Stimulated activated naive CD8-positive, alpha-beta T cell treated with anti-CD3 and anti-CD28 coated beads, Interleukin-15, amount 100 ng/mL, for 72 hours (primary cell): ENCODE measurements around the gene COL2A1.
A peak's percentile ranks its signal among the peaks of the same experiment; 100 is the strongest.

Experiments used
- ATAC-seq: fragments of 150-1000 bp; cut with Tn5 transposase; 2 replicates; pipeline ENCODE4 v1.10.0; 2021; ENCODE audit warnings: mild to moderate bottlenecking, moderate library complexity
- DNase-seq, 2 donors: peaks; one replicate each; pipeline ENCODE4 v3.0.0; 2021 to 2022
- H3K27ac Mint-ChIP-seq, 2 donors: one replicate each; pipeline ENCODE4 v1.8.0; 2022; ENCODE audit warnings: mild to moderate bottlenecking in 2 of 2, mixed read lengths in 2 of 2, moderate library complexity in 2 of 2
- H3K27me3 Mint-ChIP-seq: one replicate; pipeline ENCODE4 v1.8.0; 2022; ENCODE audit warnings: mixed read lengths
- H3K4me1 Mint-ChIP-seq: one replicate; pipeline ENCODE4 v1.8.0; 2022; ENCODE audit warnings: mild to moderate bottlenecking, mixed read lengths
- H3K4me3 Mint-ChIP-seq, 2 donors: one replicate each; pipeline ENCODE4 v1.8.0; 2022; ENCODE audit warnings: mild to moderate bottlenecking in 2 of 2, mixed read lengths in 2 of 2, moderate library complexity in 1 of 2
- H3K9me3 Mint-ChIP-seq, 2 donors: one replicate each; pipeline ENCODE4 v1.8.0; 2022; ENCODE audit warnings: mixed read lengths in 2 of 2

COL2A1 gene

DNA sequence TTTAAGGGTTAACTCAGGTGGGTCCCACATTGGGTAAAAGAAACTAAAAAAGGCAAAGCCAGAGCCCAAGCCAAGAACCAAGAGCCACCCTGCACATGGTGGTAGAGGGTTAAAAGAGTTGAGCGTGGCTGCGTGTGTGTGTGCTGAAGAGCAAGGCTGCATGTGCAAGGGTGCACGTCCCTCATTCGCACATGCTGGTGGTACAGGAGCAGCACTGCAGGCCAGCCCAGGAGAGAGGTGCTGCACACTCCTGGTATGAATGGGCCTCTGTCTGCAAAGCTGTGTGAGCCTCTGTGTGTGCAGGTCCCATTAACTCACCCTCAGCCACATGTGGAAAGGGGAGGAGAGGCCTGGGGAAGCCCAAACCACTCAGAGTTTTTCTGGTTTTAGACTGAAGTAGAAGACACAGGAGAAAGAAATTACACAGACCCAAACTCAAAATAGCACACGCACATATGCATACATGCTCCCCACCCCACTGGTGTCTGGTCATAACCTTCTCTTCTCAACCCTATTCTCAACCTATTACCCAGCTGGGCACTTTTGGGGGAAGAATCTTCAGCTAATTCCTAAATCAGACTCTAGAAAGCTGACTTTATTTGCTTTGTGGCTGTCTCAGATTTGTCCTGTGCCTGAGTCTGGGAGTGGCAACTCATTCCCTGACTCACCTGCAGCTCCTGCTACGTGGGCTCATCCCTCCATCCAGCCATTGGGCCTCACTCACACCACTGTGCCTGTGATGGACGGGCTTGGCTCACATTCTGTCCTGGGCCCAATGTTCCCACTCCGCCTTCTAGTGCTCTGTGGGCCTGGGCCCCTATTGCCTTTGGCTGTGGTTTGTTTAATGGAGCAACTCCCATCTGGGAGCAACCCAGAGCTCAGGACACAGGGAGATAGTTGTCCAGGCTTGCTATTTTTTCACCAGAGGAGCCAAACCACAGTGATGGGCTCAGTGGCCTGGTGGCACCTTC lies 30.8 kb upstream of the COL2A1 start:
- ATAC-seq (no peak), DNase-seq (no peak)
- Mint-ChIP-seq H3K9me3 (no peaks in the 10 kb centered on the region), H3K27me3 (no peaks in the 10 kb centered on the region), H3K4me3 (no peak overlapping the region), H3K27ac (peak overlapping the region in 1 of 2 donors; percentile 81), H3K4me1 (peaks cover 6% of the 10 kb centered on the region)

DNA sequence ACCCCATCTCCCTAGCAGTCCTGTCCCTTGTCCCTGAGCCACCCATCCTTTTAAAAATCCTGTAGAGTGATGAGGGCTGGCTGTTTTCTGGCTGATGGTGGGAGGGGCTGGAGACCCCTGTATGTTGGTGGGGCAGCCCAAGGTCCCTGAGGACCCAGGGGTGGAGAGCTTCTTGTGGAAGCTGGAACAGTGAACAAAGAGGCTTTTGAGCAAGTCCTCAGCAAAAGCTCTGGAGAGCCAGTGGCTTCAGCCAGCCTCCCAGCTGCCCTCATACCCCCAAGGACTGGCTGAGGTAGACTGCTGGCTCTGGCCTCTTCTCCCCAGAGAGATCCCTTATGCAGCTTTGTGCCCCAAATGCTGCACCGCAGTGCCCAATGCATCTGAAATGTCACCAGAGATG lies 29.2 kb upstream of the COL2A1 start:
- H3K4me1 Mint-ChIP-seq, result peaks cover 6% of the 10 kb centered on the region
- no peak overlapping the region for H3K4me3 Mint-ChIP-seq
- DNase-seq, result no peak
- H3K27ac Mint-ChIP-seq, result no peak overlapping the region
- no peaks in the 10 kb centered on the region for H3K9me3 Mint-ChIP-seq
- no peak for ATAC-seq
- H3K27me3 Mint-ChIP-seq, result no peaks in the 10 kb centered on the region

DNA sequence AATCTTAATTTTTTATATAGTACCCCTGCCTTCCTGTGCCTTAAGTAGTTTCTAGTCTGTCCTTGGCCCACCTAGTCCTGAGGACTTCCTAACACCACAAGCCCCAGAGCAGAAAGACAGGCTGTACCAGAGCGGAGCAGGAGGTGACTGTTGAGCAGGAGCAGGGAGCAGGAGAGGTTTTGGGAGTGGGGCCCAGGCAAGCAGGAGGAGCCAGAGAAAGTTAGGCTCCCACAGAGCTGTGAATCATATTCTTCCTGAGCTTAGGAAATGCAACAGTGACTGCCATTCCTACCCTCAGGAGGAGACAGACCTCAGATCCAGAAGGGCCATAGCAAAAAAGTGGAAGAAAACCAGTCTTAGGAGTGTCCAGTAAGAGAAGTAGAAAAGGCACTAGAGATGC lies 28.3 kb upstream of the COL2A1 start:
- ATAC-seq (no peak), DNase-seq (no peak)
- Mint-ChIP-seq H3K4me3 (no peak overlapping the region), H3K27ac (no peak overlapping the region), H3K4me1 (no peaks in the 10 kb centered on the region), H3K27me3 (peaks cover 5% of the 10 kb centered on the region), H3K9me3 (no peaks in the 10 kb centered on the region)

DNA sequence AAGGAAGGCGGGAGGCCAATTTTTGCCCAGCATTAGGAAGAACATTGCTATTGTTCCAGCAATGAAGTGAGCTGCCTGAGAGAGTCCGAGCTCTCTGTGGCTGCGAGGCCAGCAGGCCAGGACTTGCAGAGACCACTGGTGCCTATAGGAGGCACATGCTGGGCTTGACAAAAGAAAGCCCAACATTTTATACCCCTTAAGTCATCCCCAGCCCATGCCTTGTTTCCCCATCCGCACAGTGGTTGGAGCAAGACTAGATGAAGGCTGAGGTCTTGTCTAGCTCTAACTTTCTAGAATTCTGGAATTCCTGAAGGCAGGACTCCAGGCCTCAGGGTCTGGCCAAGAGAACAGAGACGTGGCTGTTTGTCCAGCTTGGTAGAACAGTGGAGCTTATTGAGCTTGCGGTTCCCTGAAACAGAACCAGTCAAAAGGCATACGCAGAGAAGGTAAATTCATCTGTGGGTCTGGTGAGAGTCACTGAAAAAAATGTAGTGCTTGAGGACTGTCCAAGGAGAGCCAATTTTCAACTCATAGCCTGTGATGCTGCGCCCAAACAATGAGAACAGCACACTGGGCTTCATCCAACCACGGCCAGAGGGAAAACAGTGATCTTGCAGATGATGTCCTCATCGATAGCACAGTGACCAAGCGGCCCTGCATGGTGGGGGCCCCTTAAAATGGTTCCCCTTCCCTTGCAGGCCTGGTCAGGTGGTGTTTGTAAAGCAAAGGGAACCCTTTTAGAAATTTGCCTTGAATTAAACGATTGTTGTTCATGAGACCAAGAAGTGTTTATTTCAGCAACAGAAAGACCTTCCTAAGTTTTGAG lies 27.1 kb upstream of the COL2A1 start:
- H3K27ac Mint-ChIP-seq, result no peak overlapping the region
- H3K4me1 Mint-ChIP-seq, result no peaks in the 10 kb centered on the region
- no peak overlapping the region for H3K4me3 Mint-ChIP-seq
- no peaks in the 10 kb centered on the region for H3K9me3 Mint-ChIP-seq
- H3K27me3 Mint-ChIP-seq, result peaks cover 12% of the 10 kb centered on the region
- ATAC-seq, result no peak
- DNase-seq, result no peak

DNA sequence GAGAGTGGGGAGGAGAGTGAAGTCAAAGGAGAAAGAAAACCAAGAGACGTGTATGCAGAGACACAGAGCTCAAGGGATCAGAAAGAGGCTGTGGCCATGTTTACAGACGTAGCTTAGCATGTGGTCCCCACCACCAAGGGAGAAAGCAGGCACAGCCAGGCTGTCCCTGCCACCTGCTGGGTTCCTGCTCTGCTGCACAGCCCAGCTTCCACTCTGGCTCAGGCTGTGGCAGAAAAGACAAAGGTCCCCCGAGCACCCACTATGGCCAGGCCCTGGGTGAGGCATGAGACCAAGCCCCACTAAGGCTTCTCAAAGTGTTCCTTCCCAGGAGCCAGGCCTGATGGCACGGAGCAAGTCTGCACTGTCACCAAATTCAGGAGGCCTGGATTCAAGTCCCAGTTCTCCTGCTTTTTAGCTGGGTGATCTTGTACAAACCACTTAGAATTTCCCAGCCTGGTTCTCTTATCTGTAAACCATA lies 25.9 kb upstream of the COL2A1 start:
- Mint-ChIP-seq H3K4me3 (no peak overlapping the region), H3K27ac (peak overlapping the region in 1 of 2 donors; percentile 9), H3K4me1 (no peaks in the 10 kb centered on the region), H3K9me3 (no peaks in the 10 kb centered on the region), H3K27me3 (peaks cover 15% of the 10 kb centered on the region)
- no peak for ATAC-seq
- no peak for DNase-seq

DNA sequence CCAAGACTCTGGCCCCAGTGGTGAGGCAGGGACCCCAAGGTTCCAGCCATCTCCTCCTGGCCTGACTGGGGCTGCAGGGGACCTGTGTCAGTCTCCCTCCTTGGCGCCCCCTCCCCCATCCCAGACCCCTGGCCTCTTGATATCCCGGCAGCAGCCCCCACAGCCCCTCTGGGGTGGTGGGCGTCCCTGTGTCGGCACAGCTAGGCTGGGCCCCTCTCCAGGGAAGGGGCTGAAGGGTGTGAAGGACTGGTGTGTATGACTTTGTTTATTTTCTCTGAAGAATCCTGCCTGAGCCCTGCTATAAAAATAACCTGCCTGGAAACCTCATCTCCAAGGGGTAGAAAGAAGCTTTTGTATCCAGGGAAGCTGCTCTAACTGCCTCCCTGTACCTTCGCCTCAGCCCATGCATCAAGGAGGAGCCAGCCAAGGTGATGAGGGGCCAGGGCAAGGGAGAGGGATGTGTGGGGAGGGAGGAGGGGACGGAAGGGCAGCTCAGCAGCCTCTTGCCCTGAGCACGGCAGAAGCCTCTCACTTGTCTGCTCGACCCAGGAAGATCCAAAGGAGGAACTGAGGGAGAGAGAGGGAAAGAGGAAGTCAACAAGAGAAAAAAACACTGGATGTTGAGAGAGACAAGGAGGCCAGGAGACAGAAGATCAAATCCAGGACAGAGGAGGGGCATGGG lies 25.4 kb upstream of the COL2A1 start:
- no peaks in the 10 kb centered on the region for H3K9me3 Mint-ChIP-seq
- ATAC-seq (no peak), DNase-seq (no peak)
- no peaks in the 10 kb centered on the region for H3K4me1 Mint-ChIP-seq
- no peak overlapping the region for H3K4me3 Mint-ChIP-seq
- H3K27me3 Mint-ChIP-seq, result peaks cover 15% of the 10 kb centered on the region
- peak overlapping the region in 1 of 2 donors; percentile 9 for H3K27ac Mint-ChIP-seq

DNA sequence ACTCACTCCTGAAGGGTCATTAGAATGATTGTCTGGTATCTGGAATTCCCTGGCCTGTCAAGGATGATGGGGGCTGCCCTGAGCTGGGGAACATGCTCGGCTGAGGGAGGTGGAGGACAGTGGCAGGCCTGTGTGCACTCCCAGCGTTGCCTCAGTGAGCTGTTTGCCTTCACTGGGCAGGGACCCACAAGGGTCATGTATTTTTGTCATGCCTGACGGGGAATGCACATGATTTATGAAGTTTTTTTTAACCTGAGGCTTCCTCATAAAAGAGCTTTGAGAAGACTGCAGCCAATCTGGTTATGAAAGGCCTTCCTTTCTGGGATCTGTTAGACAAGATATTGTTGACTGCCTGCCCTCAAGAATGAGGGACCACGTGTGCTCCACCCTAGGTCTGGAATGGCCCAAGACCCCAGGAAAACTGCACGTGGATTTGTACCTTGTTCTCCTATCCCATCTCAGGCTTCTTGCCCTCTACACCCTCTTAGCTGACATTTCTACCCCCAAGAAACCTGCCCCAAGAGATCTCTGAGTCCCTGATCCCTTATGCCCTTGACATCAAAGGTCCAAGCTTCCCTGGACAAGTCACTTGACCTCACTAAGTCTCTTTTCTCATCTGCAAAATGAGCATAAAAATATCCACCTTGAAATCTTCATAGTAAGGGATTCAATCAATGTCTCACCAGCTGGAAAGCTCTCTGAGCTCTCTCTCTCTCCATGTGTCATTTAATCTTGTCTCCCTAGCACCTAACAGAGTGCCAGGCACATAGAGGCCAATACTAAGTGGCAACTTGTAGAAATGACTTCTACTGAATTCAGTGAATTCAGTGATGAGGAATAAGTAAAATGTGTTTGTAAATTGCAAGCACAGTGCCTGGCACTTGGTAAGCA lies 24.5 kb upstream of the COL2A1 start:
- Mint-ChIP-seq H3K4me3 (no peak overlapping the region), H3K9me3 (no peaks in the 10 kb centered on the region), H3K4me1 (no peaks in the 10 kb centered on the region), H3K27ac (peak overlapping the region in 1 of 2 donors; percentile 6), H3K27me3 (peaks cover 15% of the 10 kb centered on the region)
- no peak for ATAC-seq
- no peak for DNase-seq

DNA sequence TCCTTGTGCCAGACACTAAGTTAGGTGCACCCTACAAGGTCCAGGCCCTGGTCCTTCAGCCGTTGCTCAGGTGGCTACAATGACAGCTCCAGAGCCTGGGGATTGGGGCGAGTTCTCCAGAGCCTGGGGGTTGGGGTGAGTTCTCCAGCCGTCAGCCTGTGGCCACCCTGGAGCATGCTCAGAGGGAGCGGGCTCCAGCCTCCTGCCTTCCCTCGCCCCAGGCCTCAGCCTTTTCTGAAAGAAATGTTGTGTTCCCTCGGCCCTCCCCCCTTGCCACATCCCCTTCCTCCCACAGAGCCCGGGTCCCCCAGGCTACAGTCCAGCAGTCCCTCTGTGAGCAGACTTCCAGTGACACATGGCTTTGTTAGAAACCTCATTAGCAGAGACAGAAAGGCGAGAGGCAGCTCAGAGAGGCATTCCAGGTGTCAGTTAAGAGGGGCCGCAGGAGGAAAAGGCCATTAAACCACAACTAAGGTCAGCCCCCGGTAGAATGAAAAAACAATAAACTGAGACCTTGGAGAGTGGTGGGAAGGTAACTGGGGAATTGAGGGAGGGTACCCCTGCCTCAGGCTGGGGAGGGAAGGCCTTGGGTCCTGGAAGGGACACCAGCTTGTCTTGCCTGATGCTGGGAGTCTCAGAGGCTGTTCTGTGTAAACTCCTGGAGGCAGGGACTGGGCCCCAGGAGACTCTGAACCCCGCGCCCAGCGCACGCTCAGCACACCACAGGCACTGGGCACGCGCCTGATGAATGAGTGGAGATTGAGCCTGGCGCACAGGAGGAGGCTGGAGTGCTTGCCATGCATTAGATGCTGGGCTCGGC lies 23.1 kb upstream of the COL2A1 start:
- Mint-ChIP-seq H3K27me3 (peaks cover 24% of the 10 kb centered on the region), H3K9me3 (no peaks in the 10 kb centered on the region), H3K27ac (peak overlapping the region in 1 of 2 donors; percentile 71), H3K4me1 (no peaks in the 10 kb centered on the region), H3K4me3 (no peak overlapping the region)
- ATAC-seq, result no peak
- no peak for DNase-seq

DNA sequence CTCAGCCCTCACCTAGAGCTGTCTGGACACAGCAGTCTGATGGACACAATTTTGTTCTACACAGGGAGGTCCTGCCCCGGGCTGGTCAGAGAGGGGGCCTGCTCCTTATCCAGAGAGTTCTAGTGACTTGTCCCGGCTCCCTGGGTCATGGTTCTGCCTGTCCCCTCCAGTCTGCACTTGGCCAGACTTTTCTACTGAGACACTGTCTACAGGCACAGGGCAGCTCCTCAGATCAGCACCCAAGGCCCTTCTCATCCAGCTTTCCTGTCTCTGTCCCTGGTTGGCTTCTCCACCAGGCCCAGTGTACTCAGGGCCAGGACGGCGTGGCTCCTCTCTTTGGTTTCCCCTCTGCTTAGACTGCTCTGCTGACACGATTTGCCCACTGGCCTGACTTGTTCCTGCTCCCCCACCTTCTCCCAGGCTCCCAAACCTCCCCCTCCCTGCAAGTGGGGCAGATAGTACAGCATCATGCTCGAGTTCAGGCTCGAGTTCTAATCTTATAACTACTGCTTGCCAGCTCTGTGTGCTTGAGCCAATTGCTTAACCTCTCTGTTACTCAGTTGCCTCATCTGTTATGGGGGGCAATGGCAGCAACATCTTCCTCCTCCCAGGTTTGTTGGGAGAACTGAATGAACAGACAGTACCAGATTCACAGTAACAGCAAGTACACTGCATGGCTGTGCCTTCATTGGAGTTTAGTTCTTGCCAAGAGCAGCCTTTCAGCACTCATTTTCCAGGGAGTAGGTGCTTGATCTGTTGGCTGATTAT lies 22.0 kb upstream of the COL2A1 start:
- no peak overlapping the region for H3K27ac Mint-ChIP-seq
- no peaks in the 10 kb centered on the region for H3K4me1 Mint-ChIP-seq
- H3K27me3 Mint-ChIP-seq, result peaks cover 36% of the 10 kb centered on the region
- H3K9me3 Mint-ChIP-seq, result no peaks in the 10 kb centered on the region
- no peak overlapping the region for H3K4me3 Mint-ChIP-seq
- ATAC-seq (no peak), DNase-seq (no peak)

DNA sequence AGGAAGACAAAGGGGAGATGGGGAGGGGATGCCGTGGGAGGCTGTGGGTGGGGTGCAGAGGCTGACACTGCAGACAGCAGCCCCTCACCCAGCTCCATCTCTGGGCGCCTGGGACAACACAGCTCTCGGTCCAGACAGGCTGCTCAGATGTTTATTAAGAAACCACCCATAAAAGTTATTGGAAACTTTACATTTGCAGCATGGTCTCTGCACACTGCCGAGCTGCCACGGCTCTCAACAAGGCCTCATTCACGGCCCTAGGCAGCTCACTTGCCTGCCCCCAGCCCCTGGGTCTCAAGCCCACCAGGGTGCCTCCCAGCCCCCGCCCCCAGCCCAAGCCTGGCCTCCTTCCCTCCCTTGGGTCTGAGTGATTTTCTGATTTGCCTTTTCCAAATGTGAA lies 21.0 kb upstream of the COL2A1 start:
- no peak overlapping the region for H3K27ac Mint-ChIP-seq
- H3K4me1 Mint-ChIP-seq, result no peaks in the 10 kb centered on the region
- ATAC-seq (no peak), DNase-seq (no peak)
- H3K27me3 Mint-ChIP-seq, result peaks cover 40% of the 10 kb centered on the region
- H3K4me3 Mint-ChIP-seq, result no peak overlapping the region
- H3K9me3 Mint-ChIP-seq, result no peaks in the 10 kb centered on the region

DNA sequence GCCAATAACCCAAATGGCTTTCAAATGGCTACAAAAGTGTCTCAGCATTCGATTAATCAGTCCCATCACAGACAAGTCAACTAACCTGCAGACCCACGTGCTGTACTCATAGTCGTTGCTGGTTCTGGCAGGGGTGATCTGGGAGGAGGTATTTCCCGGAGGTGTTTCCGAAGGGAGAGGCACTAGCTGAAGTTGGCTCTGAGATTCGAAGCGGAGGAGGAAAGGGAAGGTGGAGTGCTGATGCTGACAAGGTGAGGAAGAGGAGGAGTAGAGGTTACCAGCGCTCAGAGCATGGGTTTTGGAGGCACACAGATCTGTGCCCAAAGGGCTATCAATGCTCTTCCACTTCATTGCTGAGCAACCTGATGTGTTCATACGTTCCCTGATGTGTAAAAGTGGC lies 20.5 kb upstream of the COL2A1 start:
- H3K27ac Mint-ChIP-seq, result no peak overlapping the region

DNA sequence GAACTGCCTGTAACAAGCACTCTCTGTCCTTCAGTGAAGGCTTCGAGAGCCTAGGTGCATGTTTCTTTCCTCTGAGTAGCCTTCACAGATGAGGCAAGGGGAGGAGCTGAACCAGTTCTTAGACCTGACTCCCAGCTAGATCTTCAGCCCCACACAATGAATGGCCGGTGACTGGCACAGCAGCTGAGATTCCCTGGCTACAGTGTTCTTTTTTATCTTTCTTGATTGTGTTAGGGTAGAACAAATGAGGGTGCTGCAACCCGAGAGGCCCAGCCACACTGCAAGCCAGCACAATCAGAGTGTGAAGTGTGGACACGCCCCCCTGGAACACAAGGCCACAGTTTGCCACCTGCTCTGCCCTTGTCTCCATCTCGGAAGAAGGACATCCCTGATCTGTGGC lies 19.1 kb upstream of the COL2A1 start:
- ATAC-seq, result no peak
- no peaks in the 10 kb centered on the region for H3K4me1 Mint-ChIP-seq
- no peaks in the 10 kb centered on the region for H3K9me3 Mint-ChIP-seq
- H3K27me3 Mint-ChIP-seq, result peaks cover 53% of the 10 kb centered on the region
- DNase-seq, result no peak
- H3K27ac Mint-ChIP-seq, result no peak overlapping the region
- no peak overlapping the region for H3K4me3 Mint-ChIP-seq

More for the DNA sequence above, 20.5 kb upstream of the COL2A1 start:
- H3K4me1 Mint-ChIP-seq, result no peaks in the 10 kb centered on the region
- no peak overlapping the region for H3K4me3 Mint-ChIP-seq
- peaks cover 41% of the 10 kb centered on the region for H3K27me3 Mint-ChIP-seq
- DNase-seq (no peak), ATAC-seq (no peak)
- H3K9me3 Mint-ChIP-seq, result no peaks in the 10 kb centered on the region

DNA sequence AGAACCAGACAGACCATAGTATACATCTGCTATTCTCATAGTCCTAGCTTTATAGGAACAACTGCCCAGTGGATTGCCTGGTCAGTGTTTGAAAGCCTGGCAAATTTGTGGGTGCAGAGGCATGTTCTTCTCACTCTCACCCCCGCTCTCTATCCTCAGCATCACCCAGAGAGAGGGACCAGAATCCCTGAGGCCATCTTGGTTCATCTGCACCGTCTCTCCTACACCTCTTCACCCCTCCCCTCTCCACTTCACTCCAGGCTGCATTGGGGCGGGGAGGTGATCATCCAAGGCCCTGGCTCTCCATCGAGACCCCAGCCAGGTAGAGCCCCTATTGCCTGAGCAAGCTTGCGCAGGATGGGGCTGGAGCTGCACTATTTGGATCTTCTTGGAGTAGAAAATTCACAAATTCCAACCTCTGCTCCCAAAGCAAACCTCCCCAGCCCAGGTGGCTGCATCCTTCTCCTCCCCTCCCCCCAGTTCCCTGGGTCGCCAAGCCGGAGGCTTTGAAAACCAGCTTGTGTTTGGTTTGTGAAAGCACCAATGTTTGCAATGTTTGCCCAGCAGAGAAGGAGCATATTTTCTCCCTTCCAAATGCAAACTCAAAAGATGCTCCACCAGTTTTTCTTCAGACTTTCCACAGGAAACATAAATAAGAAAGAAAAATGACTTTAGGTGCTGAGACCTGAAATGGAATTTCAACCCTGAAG lies 18.6 kb upstream of the COL2A1 start:
- H3K4me3 Mint-ChIP-seq, result no peak overlapping the region
- no peak overlapping the region for H3K27ac Mint-ChIP-seq
- H3K9me3 Mint-ChIP-seq, result no peaks in the 10 kb centered on the region
- peaks cover 53% of the 10 kb centered on the region for H3K27me3 Mint-ChIP-seq
- H3K4me1 Mint-ChIP-seq, result no peaks in the 10 kb centered on the region
- ATAC-seq (no peak), DNase-seq (no peak)
